HTR-8/SVneo (cell line): ENCODE measurements around the gene INPP5B.
"Not testable (repeated sequence)": the region's sequence is repeated elsewhere in the genome, so short reads cannot be mapped to it uniquely, and the experiment has no call there.

Source experiments
- DNase-seq: peaks from one replicate; pipeline ENCODE4 v3.0.0; 2011; ENCODE audit warnings: low spot score, mixed read lengths; ENCODE audit not compliant: insufficient read length
- FAIRE-seq: peaks from 2 replicates; lab custom pipeline; 2011; peaks lifted over from hg19 to GRCh38; lab: Jason Lieb, UNC

Gene INPP5B

DNA sequence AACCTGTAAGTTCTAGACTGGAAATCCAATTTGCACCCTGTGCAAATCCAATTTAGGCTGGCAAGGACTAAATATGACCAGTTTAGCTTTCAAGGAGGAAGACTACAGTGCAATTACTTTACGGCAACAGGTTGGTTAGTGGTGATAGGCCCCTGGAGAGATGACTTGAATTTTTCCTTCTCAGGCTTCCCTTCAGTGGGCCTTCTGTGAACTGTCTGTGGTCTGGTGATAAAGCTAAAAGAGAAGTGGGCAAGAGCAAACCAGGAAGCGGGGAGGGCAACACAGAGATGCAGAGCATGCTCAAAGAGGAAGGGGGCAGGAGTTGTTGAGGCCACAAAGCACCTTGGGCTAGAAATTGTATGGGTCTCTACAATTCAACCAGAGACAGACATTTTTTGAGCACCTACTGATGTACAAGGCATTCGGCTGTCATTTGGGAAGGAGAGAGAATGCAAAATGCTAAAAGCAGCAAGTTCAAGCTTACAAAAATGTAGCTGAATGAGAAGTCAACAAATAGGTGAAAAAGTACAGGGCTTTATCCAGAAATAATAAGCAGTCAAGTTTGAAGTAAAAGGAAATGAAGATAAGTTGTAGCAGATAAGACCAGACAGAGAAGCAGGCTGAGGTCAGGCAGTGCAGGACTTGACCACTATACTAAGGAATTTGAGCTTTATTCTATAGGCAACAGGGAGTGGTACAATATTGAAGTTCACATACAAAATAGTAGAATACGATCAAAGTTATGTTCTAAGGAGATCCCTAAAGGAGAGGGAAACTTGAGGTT, 23.9 kb downstream of the INPP5B start:
- DNase-seq (no peak), FAIRE-seq (no peak)

DNA sequence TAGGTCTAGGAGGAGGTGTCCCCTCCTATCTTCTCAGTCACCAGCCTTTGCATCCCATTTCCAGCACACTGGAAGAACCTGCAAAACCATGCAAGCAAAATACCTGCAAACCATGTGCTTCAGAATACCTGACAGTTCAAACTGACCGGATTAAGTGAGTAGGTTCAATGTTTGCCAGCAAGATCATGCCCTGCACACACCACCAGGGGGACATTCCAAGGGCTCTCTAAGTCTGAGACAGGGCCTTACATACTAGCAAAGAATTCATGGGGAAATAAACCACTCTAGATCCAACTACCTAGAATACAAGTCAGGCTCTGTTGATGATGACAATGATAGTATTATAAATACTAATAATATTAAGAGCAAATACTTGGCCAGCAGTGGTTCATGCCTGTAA, 27.6 kb downstream of the INPP5B start:
- DNase-seq: no peak

DNA sequence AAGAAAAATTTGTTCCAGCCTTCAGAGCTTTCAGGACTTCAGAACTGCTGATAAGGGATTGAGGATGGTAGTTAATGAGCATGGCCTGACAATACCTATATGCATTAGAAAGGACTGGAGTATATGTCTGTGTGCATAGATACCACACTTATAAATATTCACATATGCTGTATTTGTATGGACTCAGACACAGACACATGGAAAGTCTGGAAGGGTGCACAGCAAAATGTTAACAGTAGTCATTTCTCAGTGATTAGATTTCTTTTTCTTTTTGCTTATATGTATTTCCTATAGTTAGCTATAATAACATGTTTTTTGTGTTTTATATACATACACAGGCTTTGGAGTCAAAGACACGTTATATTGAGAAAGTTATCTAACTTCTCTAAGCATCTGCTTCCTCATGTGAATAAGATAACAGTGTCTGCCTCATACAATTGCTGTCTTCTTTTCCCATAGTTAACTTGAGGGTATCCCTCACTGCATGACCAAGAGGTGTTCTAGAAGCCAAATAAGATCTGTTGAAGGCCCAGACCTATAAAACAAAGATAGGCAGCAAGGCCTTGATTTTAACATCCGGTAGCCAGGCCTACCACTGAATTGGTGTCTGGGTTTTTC, 31.3 kb downstream of the INPP5B start:
- FAIRE-seq (no peak), DNase-seq (no peak)

More for the DNA sequence above, 27.6 kb downstream of the INPP5B start:
- no peak for FAIRE-seq

DNA sequence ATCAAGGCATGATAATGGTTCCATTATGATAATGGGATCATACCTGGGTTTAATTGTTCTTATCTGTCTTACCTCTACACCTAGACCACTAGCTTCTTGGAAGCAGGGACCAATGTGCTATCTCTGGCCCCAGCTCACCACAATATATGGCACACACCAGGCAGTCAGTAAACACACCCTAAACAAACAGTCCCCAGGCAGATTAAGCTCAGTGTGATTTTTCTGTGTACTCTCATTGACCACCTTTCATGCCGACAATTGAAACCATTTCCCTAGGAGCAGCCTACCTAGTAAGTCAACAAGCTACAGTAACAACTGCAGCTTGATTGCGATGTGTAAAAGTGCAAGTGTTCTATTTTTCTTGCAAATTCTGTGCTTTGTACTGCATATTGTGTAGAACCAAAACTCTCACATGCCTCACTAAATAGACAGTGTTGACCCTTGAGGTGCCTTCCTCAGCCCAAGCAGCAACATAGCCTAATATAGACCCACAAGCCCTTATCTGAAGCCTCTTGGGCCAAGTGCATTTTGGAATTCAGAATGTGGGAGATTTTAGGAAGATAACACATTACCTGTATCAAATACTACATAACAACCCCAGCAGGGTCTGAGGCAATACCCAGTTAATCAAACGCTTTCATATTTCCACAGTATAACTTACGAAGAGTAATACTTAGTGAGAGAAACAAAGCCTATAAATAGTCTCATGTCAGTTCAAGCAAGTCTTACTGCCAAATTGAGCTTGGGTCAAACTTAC, 32.0 kb downstream of the INPP5B start:
- FAIRE-seq (no peak), DNase-seq (no peak)

DNA sequence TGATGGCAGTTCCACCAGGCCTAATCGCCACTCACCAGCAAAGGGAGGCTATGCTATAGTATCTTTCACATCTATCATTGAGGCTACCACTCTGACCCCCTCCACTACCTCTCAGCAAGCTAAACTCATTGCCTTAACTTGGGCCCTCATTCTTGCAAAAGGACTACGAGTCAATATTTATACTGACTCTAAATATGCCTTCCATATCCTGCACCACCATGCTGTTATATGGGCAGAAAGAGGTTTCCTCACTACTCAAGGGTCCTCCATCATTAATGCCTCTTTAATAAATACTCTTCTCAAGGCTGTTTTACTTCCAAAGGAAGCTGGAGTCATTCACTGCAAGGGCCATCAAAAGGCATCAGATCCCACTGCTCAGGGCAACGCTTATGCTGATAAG, 35.4 kb downstream of the INPP5B start:
- not testable (repeated sequence) for FAIRE-seq, DNase-seq

DNA sequence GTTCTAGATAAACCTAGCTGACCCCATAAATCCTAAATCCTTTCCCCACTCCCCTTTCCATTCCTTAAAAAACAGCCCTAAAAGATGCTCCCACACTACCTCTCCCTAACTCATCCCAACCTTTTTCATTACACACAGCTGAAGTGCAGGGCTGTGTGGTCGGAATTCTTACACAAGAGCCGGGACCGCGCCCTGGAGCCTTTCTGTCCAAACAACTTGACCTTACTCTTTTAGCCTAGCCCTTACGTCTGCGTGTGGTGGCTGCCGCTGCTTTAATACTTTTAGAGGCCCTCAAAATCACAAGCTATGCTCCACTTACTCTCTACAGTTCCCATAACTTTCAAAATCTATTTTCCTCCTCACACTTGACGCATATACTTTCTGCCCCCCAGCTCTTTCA, 36.0 kb downstream of the INPP5B start:
- not testable (repeated sequence) for DNase-seq, FAIRE-seq

DNA sequence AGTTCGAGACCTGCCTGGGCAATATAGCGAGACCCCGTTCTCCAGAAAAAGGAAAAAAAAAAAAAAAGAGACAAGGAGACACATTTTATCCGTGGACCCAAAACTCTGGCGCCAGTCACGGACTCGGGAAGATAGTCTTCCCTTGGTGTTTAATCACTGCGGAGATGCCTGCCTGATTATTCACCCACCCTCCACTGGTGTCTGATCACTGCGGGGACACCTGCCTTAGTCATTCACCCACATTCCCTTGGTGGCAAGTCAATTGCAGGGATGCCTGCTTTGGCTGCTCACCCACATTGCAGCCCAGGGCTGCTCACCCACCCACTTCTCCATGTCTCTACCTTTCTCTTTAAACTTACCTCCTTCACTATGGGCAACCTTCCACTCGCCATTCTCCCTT, 38.3 kb downstream of the INPP5B start:
- not testable (repeated sequence) for FAIRE-seq, DNase-seq

DNA sequence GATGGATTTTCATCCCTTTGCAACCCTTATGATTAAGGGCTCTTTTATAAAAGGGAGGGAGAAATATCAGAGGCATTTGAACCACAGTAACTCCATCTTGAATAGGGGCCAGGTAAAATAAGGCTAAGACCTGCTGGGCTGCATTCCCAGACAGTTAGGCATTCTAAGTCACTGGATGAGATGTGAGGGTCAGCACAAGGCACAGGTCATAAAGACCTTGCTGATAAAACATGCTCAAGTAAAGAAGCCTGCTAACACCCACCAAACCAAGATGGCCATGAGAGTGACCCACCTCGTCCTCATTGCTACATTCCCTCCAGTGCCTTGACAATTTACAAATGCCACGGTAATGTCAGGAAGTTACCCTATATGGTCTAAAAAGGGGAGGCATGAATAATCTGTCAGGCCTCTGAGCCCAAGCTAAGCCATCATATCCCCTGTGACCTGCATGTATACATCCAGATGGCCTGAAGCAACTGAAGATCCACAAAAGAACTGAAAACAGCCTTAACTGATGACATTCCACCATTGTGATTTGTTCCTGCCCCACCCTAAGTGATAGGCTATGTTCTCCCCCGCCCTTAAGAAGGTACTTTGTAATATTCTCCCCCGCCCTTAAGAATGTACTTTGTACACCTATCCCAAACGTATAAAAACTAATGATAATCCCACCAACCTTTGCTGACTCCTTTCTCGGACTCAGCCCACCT, 39.3 kb downstream of the INPP5B start:
- not testable (repeated sequence) for DNase-seq

DNA sequence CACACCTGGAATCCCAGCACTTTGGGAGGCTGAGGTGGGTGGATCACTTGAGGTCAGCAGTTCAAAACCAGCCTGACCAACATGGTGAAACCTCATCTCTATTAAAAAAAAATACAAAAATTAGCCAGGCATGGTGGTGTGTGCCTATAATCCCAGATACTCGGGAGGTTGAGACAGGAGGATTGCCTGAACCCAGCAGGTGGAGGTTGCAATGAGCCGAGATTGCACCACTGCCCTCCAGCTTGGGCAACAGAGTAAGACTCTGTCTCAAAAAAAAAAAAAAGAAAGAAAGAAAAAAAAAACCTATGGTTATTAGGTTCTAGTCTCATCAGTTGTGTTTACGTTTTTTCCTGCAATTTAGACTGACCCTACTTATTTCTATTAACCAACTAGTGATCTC, 40.3 kb downstream of the INPP5B start:
- DNase-seq, FAIRE-seq: not testable (repeated sequence)

More for the DNA sequence above, 39.3 kb downstream of the INPP5B start:
- not testable (repeated sequence) for FAIRE-seq

DNA sequence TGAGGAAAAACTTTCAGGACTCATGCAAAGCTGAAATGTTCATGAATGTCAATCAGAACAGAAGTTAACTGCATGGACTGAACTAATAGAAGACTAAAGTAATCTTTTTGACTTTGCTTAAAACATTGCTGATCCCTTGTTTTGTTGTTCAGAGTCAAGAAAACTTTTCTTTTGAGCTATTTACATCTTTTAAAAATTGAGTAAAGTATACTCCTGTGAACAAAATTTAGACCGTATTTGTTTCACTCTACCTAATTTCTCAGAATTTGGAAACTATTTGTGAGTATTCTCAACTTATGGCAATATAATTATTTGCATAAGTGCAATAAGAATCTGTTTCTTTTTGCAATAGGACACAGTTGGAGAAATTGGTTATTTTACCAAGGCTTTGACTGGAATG, 41.1 kb downstream of the INPP5B start:
- FAIRE-seq: no peak
- DNase-seq: no peak

DNA sequence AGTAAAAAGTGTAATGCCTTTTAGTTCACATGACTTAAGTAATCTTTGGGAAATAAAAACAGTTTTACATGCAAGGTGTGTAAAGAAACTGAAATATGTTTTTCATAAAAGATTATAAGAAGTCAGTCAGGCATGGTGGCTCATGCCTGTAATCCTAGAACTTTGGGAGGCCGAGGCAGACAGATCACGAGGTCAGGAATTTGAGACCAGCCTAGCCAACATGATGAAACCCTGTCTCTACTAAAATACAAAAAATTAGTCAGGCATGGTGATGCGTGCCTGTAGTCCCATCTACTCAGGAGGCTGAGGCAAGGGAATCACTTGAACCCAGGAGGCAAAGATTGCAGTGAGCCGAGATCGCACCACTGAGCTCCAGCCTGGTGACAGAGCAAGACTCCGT, 42.9 kb downstream of the INPP5B start:
- not testable (repeated sequence) for FAIRE-seq, DNase-seq

DNA sequence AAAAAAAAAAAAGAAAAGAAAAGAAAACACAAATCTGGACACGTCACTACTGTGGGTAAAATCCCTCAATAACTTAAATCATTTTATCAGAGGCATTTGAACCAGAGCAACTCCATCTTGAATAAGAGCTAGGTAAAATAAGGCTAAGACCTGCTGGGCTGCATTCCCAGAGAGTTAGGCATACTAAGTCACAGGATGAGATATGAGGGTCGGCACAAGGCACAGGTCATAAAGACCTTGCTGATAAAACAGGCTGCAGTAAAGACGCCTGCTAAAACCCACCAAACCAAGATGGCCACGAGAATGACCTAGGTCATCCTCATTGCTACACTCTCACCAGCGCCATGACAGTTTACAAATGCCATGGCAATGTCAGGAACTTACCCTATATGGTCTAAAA, 43.9 kb downstream of the INPP5B start:
- FAIRE-seq (no peak), DNase-seq (no peak)

DNA sequence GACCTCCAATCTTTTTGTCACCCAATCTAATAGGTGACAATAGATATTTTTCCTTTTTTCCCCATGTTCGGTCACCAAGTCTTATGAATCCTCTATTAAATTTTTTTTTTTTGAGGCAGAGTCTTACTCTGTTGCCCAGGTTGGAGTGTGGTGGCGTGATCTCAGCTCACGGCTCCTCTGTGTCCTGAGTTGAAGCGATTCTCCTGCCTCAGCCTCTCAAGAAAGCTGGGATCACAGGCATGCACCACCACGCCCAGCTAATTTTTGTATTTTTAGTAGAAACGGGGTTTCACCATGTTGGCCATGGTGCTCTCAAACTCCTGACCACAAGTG, 45.0 kb downstream of the INPP5B start:
- DNase-seq (no peak), FAIRE-seq (no peak)

DNA sequence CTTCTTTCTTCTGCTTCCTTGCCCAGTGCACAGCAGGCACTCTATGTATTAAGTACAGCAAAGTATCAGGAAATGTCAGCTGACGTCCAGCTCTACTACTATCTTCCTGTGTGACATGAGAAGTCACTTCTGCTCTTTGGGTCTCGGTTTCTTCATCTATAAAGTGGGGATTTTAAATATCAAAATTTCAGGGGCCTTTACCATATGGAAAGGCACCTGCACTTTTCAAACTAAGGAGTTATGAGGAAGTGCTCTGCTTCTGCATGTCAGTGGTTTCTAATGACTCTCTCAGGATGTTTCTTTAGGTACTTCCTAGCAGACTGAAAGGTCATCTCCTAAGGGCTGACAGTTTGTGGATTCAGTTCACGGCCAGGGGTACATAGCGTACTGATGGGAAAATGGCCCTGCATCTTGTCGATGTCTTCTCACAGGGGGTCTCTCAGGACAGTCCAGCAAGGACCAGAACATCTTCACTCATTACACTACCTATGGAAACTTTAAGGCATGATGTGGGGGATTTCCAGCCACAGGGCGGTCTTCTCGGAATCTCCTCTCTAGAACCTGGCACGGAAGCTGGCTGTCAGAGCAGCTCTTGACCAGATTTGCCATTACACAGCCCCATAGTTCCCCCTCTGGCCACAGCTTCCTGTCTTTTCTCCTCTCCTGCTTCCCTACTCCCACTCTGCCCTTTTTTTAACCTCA, 45.5 kb downstream of the INPP5B start:
- FAIRE-seq (no peak), DNase-seq (no peak)

DNA sequence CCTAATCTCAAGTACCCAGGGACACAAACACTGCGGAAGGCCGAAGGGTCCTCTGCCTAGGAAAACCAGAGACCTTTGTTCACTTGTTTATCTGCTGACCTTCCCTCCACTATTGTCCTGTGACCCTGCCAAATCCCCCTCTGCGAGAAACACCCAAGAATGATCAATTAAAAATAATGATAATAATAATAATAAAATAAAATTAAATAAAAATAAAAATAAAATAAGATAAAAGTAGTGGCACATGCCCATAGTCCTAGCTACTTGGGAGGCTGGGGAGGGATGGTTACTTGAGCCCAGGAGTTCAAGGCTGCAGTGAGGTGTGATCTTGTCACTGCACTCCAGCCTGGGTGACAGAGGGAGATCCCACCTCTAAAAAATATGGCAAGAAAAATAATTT, 49.3 kb downstream of the INPP5B start:
- FAIRE-seq: not testable (repeated sequence)

DNA sequence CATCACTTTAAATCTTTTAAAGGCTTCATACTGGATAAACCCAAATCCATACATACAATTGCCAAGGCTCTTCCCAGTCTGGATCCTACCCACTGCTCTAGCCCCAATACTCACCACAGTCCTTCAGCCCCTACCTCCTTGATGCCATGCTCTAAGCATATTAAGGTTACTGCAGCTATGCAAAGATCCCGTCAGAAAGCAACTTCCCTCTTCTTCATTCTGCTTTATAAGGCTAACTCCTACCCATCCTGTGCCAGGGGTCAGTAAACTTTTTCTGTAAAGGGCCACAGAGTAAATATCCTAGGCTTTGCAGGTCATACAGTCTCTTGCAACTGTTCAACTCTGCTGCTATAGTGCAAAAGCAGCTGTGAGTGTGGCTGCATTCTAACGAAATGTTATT, 53.2 kb downstream of the INPP5B start:
- DNase-seq (no peak), FAIRE-seq (no peak)

More for the DNA sequence above, 49.3 kb downstream of the INPP5B start:
- DNase-seq: not testable (repeated sequence)

DNA sequence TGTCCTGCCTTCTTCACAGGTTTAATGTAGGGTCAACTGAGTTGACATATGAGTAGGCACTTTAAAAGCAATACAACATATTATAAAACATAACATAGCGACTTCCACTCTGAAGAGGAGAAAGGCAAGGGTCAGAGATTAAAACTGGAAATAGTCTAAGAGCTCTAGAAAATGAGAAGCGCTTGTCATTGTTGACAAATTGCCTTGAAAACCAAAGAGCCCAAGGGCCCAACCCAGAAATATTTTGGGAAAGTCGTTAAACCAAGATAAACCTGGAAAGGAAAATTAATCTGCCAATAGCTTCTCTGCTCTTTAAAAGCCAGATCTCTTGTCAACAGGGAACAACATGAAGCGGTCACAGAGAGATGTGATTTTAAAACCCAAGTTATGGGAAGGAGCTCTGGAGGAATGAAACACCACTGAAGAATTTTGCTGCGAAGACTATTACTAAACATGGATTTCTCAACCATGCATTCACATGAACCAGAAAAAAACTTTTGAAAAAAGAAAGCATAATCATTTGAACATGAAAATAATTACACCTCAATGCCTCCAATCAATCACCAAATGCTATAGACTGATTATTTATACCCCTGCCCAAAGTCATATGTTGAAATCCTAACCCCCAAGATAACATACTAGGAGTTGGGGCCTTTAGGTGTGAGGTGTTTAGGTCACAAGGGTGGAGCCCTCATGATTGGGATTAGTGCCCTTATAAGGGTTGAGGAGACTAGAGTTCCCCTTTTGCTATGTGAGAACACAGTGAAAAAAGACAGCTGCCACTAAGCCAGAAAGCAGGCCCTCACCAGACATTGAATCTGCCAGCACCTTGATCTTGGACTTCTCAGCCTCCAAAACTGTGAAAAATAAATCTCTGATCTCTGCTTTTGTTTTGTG, 54.5 kb downstream of the INPP5B start:
- no peak for DNase-seq
- no peak for FAIRE-seq

DNA sequence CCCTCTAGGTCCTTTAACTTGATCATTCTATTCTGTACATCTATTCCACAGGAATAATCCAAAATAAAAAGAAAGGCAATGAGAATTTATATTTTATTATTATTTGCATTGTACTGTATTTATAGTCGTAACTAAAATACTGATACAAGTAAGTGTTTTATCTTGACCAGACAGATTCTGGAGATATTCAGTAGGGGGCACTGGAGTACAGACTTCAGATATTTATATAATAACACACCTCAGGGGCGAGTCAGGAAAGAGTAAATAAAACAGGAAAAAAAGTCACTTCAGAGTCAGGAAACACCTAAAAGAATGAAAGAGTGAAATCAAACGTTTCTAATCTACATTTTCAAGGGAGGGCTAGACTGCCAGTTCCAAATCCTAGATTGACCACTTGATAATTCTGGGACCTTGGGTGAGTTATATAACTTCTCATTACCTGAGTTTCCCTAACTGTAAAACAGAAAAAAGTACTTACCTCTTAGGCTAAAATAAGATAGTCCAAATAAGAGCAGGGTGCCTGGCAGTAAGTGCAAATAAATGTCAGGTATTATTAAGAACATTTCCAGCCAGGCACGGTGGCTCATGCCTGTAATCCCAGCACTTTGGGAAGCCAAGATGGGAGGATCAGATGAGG, 56.4 kb downstream of the INPP5B start:
- no peak for FAIRE-seq
- peak; percentile 36 for DNase-seq
